ENCODE measurements around the gene TMEM132A.

DNA sequence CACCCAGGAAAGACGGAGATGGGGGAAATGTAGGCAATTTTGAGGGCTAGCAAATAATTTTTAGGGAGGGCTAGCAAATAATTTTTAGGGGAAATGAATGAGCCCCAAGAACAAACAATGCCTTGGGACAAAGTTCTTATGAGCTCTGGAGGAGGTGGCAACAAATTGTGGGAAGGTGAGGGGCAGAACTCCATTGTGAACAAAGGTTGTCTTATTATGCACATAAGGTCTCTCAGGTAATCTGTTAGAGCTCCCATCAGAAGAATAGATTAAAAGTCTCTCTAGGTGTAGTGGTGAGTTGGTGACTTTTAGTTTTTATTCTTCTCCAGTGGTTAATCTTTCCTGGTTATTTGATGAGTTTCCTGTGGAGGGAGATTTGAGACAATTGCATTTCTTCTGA is 15.5 kb upstream of the TMEM132A start:
- TF ChIP-seq POLR2AphosphoS5 (IDR thresholded peaks at IDR 0.05; ENCODE audit: borderline replicate concordance, low read depth, low read length) (no peak), EZH2 (IDR thresholded peaks at IDR 0.05) (no peak)

Data from SK-N-MC (cell line).